HG03139 (cell line): Measurements from ENCODE around the gene GREB1L.

Experiments
- ATAC-seq: cut with Tn5 transposase; IDR thresholded peaks from one replicate; pipeline ENCODE4 v1.9.1; 2021; ENCODE audit not compliant: unreplicated experiment

The GREB1L gene

GRCh38 chr18:21548647-21549046 is 306.6 kb downstream of the GREB1L start:
- no peak for ATAC-seq

GRCh38 chr18:21550510-21550970 is 308.5 kb downstream of the GREB1L start:
- no peak for ATAC-seq

- no peak for ATAC-seq
Measured at GRCh38 chr18:21557607-21558253, 315.7 kb downstream of the GREB1L start.

- no peak for ATAC-seq
Measured at GRCh38 chr18:21559195-21559594, 317.2 kb downstream of the GREB1L start.

GRCh38 chr18:21571772-21572171 is 329.7 kb downstream of the GREB1L start:
- ATAC-seq, result no peak
